Osteoblast (primary cell): ENCODE data around the gene SORD. TPM values are rescaled to one million over a fixed set of nuclear protein-coding genes. Genes with fewer than 3 reads are reported as not detected.
A peak's percentile ranks its signal among the peaks of the same experiment; 100 is the strongest.

ENCODE experiments used
- DNase-seq: peaks from one replicate; pipeline ENCODE4 v3.0.0; 2011; ENCODE audit warnings: low spot score, mixed read lengths; ENCODE audit not compliant: insufficient read length; ENCODE audit errors: missing footprints
- H2AFZ ChIP-seq: 2 replicates; pipeline ENCODE4 v1.6.0; 2011; ENCODE audit warnings: mild to moderate bottlenecking, low read length
- H3K27ac ChIP-seq: 2 replicates; pipeline ENCODE4 v1.5.1; 2011; ENCODE audit warnings: mild to moderate bottlenecking, low read depth, low read length, moderate library complexity
- H3K27me3 ChIP-seq: 2 replicates; pipeline ENCODE4 v1.6.0; 2012; ENCODE audit warnings: mild to moderate bottlenecking, control low read depth, inconsistent platforms, low read length, moderate library complexity; ENCODE audit not compliant: insufficient read depth
- H3K36me3 ChIP-seq: 2 replicates; pipeline ENCODE4 v1.5.1; 2011; ENCODE audit warnings: mild to moderate bottlenecking, low read length, control low read depth, moderate library complexity; ENCODE audit not compliant: insufficient read depth
- H3K4me1 ChIP-seq: 2 replicates; pipeline ENCODE4 v1.5.1; 2011; ENCODE audit warnings: mild to moderate bottlenecking, low read length, control low read depth, moderate library complexity; ENCODE audit not compliant: insufficient read depth
- H3K4me2 ChIP-seq: 2 replicates; pipeline ENCODE4 v1.6.0; 2011; ENCODE audit warnings: mild to moderate bottlenecking, low read length; ENCODE audit not compliant: insufficient read depth
- H3K4me3 ChIP-seq: fragments of 200-600 bp; sonication (generic); 3 replicates; pipeline ENCODE4 v1.5.1; 2012; ENCODE audit warnings: mild to moderate bottlenecking, low read length, inconsistent platforms; ENCODE audit not compliant: insufficient read depth
- H3K79me2 ChIP-seq: 2 replicates; pipeline ENCODE4 v1.6.0; 2012; ENCODE audit warnings: mild to moderate bottlenecking, low read length, control low read depth, inconsistent platforms; ENCODE audit not compliant: insufficient read depth
- H3K9me3 ChIP-seq: 2 replicates; pipeline ENCODE4 v1.5.1; 2011; ENCODE audit warnings: low read depth, low read length, control low read depth
- H4K20me1 ChIP-seq: 2 replicates; pipeline ENCODE4 v1.6.0; 2012; ENCODE audit warnings: mild to moderate bottlenecking, low read length, control low read depth; ENCODE audit not compliant: insufficient read depth
- CTCF ChIP-seq: IDR thresholded peaks from 2 replicates; pipeline ENCODE4 v1.5.1; 2011; ENCODE audit warnings: mild to moderate bottlenecking, low read depth, low read length, moderate library complexity; ENCODE audit errors: extremely low read depth
- total RNA-seq: library from RNA; depleted of rRNA; stranded (reverse); fragments of >200 nt; gene quantifications from 2 replicates; pipeline ENCODE4 v1.2.3, GENCODE V29; 2012

SORD gene
- total RNA-seq, 1 donor = 9.8 TPM

GRCh38 chr15:45088801-45089711 lies 66.1 kb downstream of the SORD start:
- Histone ChIP-seq H4K20me1 (no peaks in the 10 kb centered on the region), H3K9me3 (no peaks in the 10 kb centered on the region), H2AFZ (peak overlapping the region; percentile 23), H3K4me2 (peak overlapping the region; percentile 45), H3K36me3 (no peaks in the 10 kb centered on the region), H3K79me2 (no peaks in the 10 kb centered on the region), H3K27me3 (peaks cover 30% of the 10 kb centered on the region), H3K27ac (no peak overlapping the region), H3K4me3 (no peak overlapping the region), H3K4me1 (peaks cover 23% of the 10 kb centered on the region)
- peak; percentile 45 for DNase-seq
- TF ChIP-seq CTCF = no peak

- DNase-seq = peak; percentile 14
- Histone ChIP-seq H4K20me1 (no peaks in the 10 kb centered on the region), H3K4me2 (no peak overlapping the region), H3K4me3 (no peak overlapping the region), H2AFZ (no peak overlapping the region), H3K36me3 (no peaks in the 10 kb centered on the region), H3K4me1 (peaks cover 23% of the 10 kb centered on the region), H3K9me3 (no peaks in the 10 kb centered on the region), H3K27me3 (peaks cover 29% of the 10 kb centered on the region), H3K27ac (no peak overlapping the region), H3K79me2 (no peaks in the 10 kb centered on the region)
- TF ChIP-seq CTCF = no peak
Observed at GRCh38 chr15:45089712-45090373, 66.8 kb downstream of the SORD start.

- no peaks in the 10 kb centered on the region for H3K36me3 ChIP-seq
- H4K20me1 ChIP-seq = no peaks in the 10 kb centered on the region
- peak overlapping the region; percentile 18 for H3K27ac ChIP-seq
- DNase-seq = peak; percentile 70
- peak overlapping the region; percentile 65 for H3K4me2 ChIP-seq
- peaks cover 23% of the 10 kb centered on the region for H3K4me1 ChIP-seq
- H3K4me3 ChIP-seq = no peak overlapping the region
- peaks cover 25% of the 10 kb centered on the region for H3K27me3 ChIP-seq
- H2AFZ ChIP-seq = peak overlapping the region; percentile 23
- H3K79me2 ChIP-seq = no peaks in the 10 kb centered on the region
- no peak for TF ChIP-seq CTCF
- no peaks in the 10 kb centered on the region for H3K9me3 ChIP-seq
Observed at GRCh38 chr15:45091161-45091560, 68.2 kb downstream of the SORD start.

GRCh38 chr15:45091576-45091975 lies 68.6 kb downstream of the SORD start:
- TF ChIP-seq CTCF = no peak
- Histone ChIP-seq H3K4me3 (no peak overlapping the region), H3K27me3 (peaks cover 25% of the 10 kb centered on the region), H3K4me2 (peak overlapping the region; percentile 65), H2AFZ (peak overlapping the region; percentile 23), H3K36me3 (no peaks in the 10 kb centered on the region), H3K79me2 (no peaks in the 10 kb centered on the region), H3K4me1 (peaks cover 23% of the 10 kb centered on the region), H3K9me3 (no peaks in the 10 kb centered on the region), H4K20me1 (no peaks in the 10 kb centered on the region), H3K27ac (peak overlapping the region; percentile 18)
- peak; percentile 9 for DNase-seq
